Testis (tissue), 2 donors: ENCODE measurements around the gene MAP3K7CL.

Experiments
- POLR2A ChIP-seq: fragments of 450-650 bp; IDR thresholded peaks from one replicate; pipeline ENCODE4 v1.6.1; 2017; ENCODE audit warnings: antibody characterized with exemption, mild to moderate bottlenecking, moderate library complexity
- TF ChIP-seq, protein P1 (sequence below), 3 experiments: fragments of 450-650 bp in 2 of 3; fragments of 200-600 bp in 1 of 3; sonication (generic) in 1 of 3; IDR thresholded peaks; one replicate each; pipeline ENCODE4 v1.5.1; 2016 to 2019; ENCODE audit warnings: antibody characterized with exemption in 3 of 3, mild to moderate bottlenecking in 2 of 3, moderate library complexity in 1 of 3

DNA sequence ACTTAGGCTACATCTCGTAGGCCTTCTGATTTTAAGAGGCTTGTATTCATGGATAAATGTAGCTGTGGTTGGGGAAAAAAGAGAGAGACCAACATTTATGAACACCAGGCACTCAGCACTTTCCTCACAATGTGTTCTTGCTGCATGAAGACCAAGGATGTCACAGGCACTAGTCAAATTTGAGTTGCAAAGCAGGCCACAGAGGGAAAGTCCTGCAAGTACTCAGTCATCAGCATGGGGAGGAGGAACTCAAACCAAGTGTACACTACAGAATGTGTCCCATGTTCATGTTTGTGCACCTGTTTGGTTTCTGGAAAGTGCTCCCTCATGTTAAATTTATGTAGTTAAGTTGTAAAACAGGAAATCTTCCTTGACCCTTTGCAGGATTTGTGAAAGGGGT, 8.7 kb upstream of the MAP3K7CL start:
- TF ChIP-seq, protein P1, sequence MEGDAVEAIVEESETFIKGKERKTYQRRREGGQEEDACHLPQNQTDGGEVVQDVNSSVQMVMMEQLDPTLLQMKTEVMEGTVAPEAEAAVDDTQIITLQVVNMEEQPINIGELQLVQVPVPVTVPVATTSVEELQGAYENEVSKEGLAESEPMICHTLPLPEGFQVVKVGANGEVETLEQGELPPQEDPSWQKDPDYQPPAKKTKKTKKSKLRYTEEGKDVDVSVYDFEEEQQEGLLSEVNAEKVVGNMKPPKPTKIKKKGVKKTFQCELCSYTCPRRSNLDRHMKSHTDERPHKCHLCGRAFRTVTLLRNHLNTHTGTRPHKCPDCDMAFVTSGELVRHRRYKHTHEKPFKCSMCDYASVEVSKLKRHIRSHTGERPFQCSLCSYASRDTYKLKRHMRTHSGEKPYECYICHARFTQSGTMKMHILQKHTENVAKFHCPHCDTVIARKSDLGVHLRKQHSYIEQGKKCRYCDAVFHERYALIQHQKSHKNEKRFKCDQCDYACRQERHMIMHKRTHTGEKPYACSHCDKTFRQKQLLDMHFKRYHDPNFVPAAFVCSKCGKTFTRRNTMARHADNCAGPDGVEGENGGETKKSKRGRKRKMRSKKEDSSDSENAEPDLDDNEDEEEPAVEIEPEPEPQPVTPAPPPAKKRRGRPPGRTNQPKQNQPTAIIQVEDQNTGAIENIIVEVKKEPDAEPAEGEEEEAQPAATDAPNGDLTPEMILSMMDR (IDR thresholded peaks at IDR 0.05): no peak
- TF ChIP-seq POLR2A: no peak
